GM12878 (cell line): ENCODE data around the gene RIPOR3.

Experiments used
- BHLHE40 ChIP-seq, 2 experiments: fragments of 450-650 bp in 1 of 2; IDR thresholded peaks; 2 replicates each; pipeline ENCODE4 v1.6.1; 2011 to 2017; ENCODE audit warnings: low read depth in 2 of 2, borderline replicate concordance in 1 of 2, improper control_type of control experiment in 1 of 2, low read length in 1 of 2, mild to moderate bottlenecking in 1 of 2
- CREM ChIP-seq: IDR thresholded peaks from 2 replicates; pipeline ENCODE4 v1.6.1; 2014; ENCODE audit warnings: antibody characterized with exemption, low read depth
- TF ChIP-seq, protein P1 (sequence below), 3 experiments: IDR thresholded peaks in 2 of 3; conservative IDR thresholded peaks in 1 of 3; 2 replicates each; pipeline ENCODE4 v1.5.1; 2011; ENCODE audit warnings: low read depth in 3 of 3, low read length in 3 of 3, mild to moderate bottlenecking in 3 of 3, control low read depth in 2 of 3, moderate library complexity in 2 of 3, inconsistent platforms in 1 of 3, mixed read lengths in 1 of 3; ENCODE audit not compliant: control insufficient read depth in 2 of 3, insufficient read depth in 1 of 3; ENCODE audit errors: extremely low read depth in 1 of 3
- TF ChIP-seq, protein P2 (sequence below): IDR thresholded peaks from 2 replicates; pipeline ENCODE4 v1.6.1; 2012; ENCODE audit warnings: low read depth, low read length, improper control_type of control experiment

DNA sequence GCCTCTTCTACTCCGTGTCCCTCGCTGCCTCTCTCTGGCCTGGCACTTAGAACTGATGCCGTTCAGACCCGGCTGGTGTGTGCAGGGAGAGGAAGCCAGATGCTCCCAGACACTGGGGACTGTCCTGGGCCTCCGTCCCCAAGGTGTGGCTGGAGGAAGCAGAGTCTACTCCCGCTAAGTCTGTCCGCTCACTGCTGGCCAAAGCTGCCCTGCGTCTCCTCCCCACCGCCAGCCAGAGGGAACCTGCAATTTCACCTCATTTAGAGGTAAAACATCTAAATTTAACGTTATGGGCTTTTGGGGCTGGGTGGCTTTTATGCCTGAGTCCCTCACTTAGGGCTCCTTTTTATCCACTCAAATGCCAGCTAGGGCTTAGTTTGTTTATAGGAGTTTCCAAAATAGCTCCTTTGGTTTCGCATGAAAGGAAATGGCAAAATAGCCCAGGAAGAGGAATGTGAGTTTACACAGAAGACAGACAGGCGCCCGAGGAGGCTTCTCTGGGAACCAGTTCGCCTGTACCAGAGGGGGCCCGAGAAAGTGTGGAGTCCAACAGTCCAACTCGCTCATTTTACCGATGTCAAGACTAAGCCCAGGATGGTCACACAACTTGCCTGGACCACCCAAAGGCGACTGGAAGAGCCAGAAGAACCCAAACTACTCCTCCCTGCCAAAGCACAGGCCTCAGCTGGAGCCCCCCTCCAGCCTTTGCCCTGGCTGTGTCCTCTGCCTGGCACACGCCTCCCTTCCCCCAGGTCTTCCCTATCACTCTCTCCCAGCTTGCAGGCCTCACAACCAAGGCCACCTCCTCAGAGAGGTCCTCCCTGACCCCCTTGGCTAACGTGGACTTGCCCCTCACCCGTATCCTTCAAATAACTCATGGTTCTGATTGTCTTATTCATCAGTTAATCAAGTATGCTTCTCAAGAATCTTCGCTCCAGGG is 54.5 kb downstream of the RIPOR3 start:
- TF ChIP-seq BHLHE40 (IDR thresholded peaks at IDR 0.05; ENCODE audit: borderline replicate concordance in 1 of 2, low read depth in 2 of 2, low read length in 1 of 2) (no peak), CREM (no peak)
- TF ChIP-seq, protein P1, sequence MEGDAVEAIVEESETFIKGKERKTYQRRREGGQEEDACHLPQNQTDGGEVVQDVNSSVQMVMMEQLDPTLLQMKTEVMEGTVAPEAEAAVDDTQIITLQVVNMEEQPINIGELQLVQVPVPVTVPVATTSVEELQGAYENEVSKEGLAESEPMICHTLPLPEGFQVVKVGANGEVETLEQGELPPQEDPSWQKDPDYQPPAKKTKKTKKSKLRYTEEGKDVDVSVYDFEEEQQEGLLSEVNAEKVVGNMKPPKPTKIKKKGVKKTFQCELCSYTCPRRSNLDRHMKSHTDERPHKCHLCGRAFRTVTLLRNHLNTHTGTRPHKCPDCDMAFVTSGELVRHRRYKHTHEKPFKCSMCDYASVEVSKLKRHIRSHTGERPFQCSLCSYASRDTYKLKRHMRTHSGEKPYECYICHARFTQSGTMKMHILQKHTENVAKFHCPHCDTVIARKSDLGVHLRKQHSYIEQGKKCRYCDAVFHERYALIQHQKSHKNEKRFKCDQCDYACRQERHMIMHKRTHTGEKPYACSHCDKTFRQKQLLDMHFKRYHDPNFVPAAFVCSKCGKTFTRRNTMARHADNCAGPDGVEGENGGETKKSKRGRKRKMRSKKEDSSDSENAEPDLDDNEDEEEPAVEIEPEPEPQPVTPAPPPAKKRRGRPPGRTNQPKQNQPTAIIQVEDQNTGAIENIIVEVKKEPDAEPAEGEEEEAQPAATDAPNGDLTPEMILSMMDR (IDR thresholded peaks at IDR 0.05 in 2 of 3, conservative IDR thresholded peaks at IDR 0.05 in 1 of 3; ENCODE audit: control insufficient read depth in 2 of 3, extremely low read depth in 1 of 3, insufficient read depth in 1 of 3, low read depth in 3 of 3, low read length in 3 of 3) = no peak
- TF ChIP-seq, protein P2, sequence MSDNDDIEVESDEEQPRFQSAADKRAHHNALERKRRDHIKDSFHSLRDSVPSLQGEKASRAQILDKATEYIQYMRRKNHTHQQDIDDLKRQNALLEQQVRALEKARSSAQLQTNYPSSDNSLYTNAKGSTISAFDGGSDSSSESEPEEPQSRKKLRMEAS = no peak
